LNCAP (cell line): Measurements from ENCODE around the gene JARID2.
A peak's percentile ranks its signal among the peaks of the same experiment; 100 is the strongest.

Source experiments
- CTCF ChIP-seq: fragments of 450-650 bp; IDR thresholded peaks from 2 replicates; pipeline ENCODE4 v1.5.1; 2017; ENCODE audit warnings: mild to moderate bottlenecking

Gene JARID2

DNA sequence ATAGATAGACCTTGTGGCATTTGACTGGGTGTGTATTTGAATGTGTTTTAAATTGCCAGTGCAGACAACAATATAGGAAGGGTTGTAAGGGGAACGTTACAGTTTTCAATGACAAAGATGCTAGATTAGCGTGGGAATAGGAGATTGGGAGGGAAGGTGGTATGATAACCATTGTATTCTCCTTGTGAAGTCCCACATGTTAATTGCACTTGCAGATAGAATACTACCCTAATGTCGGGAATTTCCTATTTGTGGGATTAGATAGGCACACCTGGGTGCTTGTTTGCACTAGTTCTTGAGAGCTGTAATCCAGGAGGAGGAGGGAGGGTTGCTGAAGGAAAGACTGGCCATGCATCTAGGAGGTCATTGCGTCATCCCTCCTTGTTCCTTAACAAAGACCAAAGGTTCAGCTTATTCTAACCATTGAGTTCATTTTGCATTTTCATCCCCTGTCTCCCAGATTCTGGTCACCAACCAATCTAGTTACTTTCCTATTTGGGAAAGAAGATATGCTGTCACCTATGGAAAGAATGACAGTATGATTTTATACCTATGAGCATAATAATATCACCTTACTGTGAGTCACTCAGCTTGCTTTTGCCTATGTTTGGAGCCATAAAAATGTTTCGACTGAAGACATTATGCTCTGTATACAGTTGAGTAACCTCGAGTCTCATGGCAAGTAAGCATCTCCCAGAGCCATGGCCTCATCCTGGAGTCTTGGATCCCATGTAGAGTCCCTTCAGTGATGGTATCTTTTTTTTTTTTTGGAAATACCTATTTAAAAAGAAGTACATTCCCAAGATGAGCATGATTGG is 215.5 kb downstream of the JARID2 start:
- TF ChIP-seq CTCF: no peak

- no peak for TF ChIP-seq CTCF
Observed at GRCh38 chr6:15462256-15462655, 216.4 kb downstream of the JARID2 start.

GRCh38 chr6:15462717-15463525 is 217.1 kb downstream of the JARID2 start:
- no peak for TF ChIP-seq CTCF

- peak; percentile 65; the same call in 1 of the 2 replicates for TF ChIP-seq CTCF
Observed at GRCh38 chr6:15464211-15464725, 218.4 kb downstream of the JARID2 start.

GRCh38 chr6:15465212-15465611 is 219.3 kb downstream of the JARID2 start:
- no peak for TF ChIP-seq CTCF

DNA sequence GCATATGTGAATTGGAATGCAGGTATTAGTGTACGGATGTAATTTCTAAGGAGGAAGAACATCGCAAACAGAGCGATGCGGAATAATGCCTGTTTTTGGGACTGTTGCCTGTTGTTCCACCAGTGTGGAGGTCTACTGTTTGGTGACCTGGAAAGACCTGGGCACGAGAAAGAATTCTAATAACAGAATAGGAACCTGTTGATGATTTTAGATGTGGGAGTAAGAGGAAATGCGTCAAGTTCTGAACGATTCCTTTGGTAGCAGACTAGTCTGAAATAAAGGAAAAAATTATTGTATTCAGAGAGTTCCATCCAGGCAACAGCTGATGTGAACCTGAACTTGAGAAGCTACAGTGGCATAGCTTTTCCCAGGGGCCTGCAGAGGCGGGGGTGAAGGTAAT is 224.9 kb downstream of the JARID2 start:
- no peak for TF ChIP-seq CTCF

DNA sequence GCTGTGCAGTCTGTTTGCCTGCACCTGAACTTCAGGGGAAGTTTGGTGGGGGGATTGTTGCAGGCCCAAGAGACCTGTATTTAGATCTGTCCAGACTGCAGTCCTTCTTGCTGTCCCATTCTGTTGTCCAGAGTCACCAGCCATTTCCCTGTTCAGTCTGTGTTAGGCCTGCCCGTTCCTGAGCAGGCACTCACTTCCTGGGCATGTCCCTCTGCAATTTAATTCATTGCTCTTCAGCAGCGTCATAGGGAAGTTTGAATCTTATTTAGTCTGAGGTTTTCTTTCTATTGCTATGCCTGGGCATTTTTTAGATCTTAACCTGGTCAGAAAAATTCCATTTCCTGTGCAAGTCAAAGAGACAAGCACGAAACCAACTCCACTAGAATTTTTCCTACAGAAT is 226.8 kb downstream of the JARID2 start:
- no peak for TF ChIP-seq CTCF
